Skin epidermis (tissue), 12 donors: ENCODE measurements around the gene ATP2C2.

Source experiments
- H3K27ac ChIP-seq, 21 experiments: fragments of 200-600 bp; sonication (generic) in 11 of 21; one replicate each; pipeline ENCODE4 v1.5.0; 2020; ENCODE audit warnings: mild to moderate bottlenecking in 3 of 21, inconsistent platforms in 2 of 21, moderate library complexity in 2 of 21
- H3K4me3 ChIP-seq, 7 experiments: fragments of 200-600 bp; sonication (generic) in 2 of 7; one replicate each; pipeline ENCODE4 v1.5.0; 2020; ENCODE audit warnings: inconsistent platforms in 2 of 7, mild to moderate bottlenecking in 2 of 7, moderate library complexity in 1 of 7

The ATP2C2 gene

DNA sequence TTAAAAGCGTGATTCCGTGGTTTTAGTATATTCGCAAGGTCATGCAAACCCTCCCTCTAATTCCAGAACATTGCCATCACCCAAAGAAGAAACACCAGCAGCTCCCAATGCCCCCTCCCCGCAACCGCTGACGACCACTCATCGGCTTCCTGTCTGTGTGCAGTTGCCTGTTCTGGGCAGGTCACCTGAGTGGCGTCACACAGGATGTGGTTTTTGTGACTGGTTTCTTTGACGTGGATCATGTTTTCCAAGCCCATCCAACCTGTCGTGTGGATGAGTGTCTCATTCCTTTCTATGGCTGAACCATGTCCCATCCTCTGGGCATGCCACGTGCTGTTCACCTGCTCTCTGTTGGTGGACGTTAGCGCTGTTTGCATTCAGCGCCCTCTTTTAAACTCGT, 8.2 kb upstream of the ATP2C2 start:
- H3K4me3 ChIP-seq = no peak overlapping the region
- no peak overlapping the region for H3K27ac ChIP-seq

- Histone ChIP-seq H3K4me3 (no peak overlapping the region), H3K27ac (peak overlapping the region in 1 of 21 experiments; percentile 19)
These were observed 7.6 kb upstream of the ATP2C2 start for GRCh38 chr16:84360748-84361147.

- Histone ChIP-seq H3K27ac (no peak overlapping the region), H3K4me3 (no peak overlapping the region)
These were observed 6.8 kb upstream of the ATP2C2 start for GRCh38 chr16:84361546-84361945.

- H3K4me3 ChIP-seq = no peak overlapping the region
- no peak overlapping the region for H3K27ac ChIP-seq
These were observed 5.8 kb upstream of the ATP2C2 start for GRCh38 chr16:84362471-84362941.

- H3K4me3 ChIP-seq = no peak overlapping the region
- H3K27ac ChIP-seq = no peak overlapping the region
These were observed 2.1 kb upstream of the ATP2C2 start for GRCh38 chr16:84366208-84366607.

DNA sequence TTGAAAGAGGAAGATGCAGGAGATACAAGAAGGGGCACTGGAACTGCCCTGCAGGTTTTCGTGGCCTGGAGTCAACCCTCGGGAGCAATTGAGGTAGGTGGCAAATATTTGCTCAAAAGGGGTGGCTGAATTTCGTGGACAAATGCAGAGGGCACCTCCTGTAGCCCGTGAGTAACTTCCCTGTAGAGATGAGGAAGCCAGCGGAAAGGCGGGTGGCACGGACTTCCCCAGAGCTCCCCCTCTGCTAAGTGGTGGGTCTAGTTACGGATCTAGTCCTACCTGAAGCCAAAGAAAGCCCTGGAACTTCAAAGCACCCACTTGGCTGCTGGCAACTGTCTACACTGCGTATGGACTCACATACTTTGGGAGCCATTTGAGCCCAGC, 1.0 kb upstream of the ATP2C2 start:
- H3K4me3 ChIP-seq = no peak overlapping the region
- H3K27ac ChIP-seq = no peak overlapping the region

DNA sequence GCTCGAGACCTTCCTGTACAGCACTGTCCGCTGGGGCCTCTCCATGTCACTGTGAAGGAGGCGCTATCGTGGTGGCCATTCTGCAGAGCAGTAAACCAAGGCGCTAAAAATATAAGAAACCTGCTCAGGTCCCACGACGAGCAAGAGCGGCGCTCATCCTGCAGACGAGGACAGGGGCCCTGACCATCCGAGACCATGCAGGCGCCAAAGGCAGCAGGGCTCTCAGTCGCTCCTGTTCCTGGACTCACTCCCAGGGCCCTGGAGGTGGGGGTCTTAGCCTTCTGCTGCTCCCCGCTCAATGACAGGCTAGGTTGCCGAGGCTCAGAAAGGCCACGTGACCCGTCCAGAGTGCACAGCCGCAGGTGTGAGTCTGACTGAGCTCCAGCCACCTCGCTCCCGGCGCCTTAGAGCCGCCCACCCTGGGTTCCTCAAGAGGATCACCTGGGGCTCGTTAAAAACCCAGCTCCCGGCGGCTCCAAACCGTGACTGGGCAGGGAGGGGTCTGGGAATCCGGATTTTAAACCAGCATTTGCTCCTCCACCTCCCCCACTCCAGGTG, 509 bp upstream of the ATP2C2 start:
- Histone ChIP-seq H3K4me3 (peak overlapping the region in 6 of 7 experiments; percentile 23 to 51 (median 38)), H3K27ac (peak overlapping the region in 4 of 21 experiments; percentile 1 to 70 (median 34))

DNA sequence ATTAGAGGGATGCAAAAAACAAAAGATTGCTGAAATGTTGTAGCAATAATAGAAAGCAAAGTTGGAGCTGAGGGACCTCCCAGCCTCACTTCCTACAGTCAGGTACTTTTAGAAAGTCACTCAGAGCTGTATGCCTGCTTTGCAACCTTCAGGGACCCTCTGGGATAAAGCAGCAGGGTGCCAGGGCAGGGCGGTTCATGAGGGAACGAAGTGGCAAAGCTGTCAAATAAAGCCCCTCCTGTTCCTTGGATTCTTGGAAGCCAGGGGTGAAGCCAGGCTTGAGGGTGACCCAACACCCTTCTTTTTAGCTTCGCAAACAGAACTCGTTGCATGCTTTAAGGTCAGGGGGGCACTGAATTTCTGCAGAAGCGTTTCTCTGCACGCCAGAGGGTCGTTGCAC, 767 bp downstream of the ATP2C2 start:
- Histone ChIP-seq H3K27ac (peak overlapping the region in 1 of 21 experiments; percentile 61), H3K4me3 (peak overlapping the region in 5 of 7 experiments; percentile 26 to 51 (median 38))

GRCh38 chr16:84369938-84370627, 1.7 kb downstream of the ATP2C2 start:
- Histone ChIP-seq H3K27ac (peak overlapping the region in 1 of 21 experiments; percentile 42), H3K4me3 (no peak overlapping the region)

DNA sequence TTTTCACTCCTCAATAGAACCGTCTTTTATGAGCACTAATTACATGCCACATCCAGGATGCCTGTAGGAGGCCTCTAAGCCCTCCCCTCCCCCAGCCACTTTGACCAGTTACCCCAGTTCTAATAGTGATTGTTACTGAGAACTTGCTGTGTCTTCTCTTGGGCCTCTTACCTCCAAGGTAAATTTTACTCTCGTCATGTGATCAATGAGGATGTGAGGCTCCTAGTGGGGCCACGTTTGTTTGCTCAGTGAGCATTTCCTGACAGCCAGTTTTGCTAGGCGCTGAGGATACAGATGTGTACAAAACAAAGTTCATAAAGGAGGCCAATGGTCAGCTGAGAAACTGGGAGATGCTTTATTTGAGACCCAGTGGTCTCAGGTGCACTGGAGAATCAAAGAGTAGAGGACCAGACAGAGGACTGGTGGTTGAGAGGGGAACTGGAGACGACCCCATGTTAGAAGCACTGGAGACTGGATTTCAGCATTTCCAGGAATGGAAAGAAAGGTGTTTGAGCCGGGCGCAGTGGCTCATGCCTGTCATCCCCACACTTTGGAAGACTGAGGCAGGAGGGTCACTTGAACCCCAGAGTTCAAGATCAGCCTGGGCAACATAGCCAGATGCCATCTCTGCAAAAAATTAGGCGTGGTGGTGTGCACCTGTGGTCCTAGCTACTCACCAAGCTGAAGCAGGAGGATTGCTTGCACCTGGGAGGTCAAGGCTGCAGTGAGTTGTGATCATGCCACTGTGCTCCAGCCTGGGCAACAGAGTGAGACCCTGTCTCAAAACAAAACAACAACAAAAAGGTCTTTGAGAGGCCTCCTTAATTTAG, 2.6 kb downstream of the ATP2C2 start:
- Histone ChIP-seq H3K4me3 (no peak overlapping the region), H3K27ac (peak overlapping the region in 1 of 21 experiments; percentile 42)

- Histone ChIP-seq H3K4me3 (no peak overlapping the region), H3K27ac (no peak overlapping the region)
These were observed 3.2 kb downstream of the ATP2C2 start for GRCh38 chr16:84371553-84371865.

DNA sequence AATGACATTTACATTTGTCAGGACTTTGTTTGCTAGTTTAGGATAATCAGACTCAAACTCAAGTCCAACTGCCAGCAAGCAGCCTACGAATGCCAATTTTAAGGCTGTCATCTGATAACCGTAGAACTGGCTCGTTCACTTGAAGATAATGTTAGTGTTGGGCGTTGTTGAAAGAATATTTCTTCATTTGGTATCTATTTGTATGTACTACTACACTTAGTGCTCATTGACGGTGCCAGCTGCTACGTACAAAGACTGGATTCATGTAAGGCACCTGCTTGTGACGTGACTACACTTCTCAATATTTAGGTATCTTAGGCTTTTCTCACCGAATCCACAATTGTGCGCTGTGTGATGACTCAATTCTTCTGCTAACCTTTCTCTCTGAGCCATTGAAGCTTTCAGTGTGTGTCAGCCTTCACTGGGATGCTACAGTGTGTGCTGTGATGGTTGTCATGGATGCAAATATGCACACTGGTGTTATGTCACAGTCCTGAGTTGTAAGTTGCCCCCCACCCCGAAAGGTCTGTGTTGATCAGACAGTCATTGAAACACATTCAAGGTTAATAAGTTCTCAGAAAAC, 5.7 kb downstream of the ATP2C2 start:
- Histone ChIP-seq H3K27ac (peak overlapping the region in 2 of 21 experiments; percentile 27 to 43), H3K4me3 (no peak overlapping the region)

GRCh38 chr16:84378099-84378498, 9.8 kb downstream of the ATP2C2 start:
- H3K27ac ChIP-seq = peak overlapping the region in 1 of 21 experiments; percentile 37

GRCh38 chr16:84378567-84378966, 10.2 kb downstream of the ATP2C2 start:
- no peak overlapping the region for H3K4me3 ChIP-seq

More at GRCh38 chr16:84378099-84378498, 9.8 kb downstream of the ATP2C2 start:
- no peak overlapping the region for H3K4me3 ChIP-seq

DNA sequence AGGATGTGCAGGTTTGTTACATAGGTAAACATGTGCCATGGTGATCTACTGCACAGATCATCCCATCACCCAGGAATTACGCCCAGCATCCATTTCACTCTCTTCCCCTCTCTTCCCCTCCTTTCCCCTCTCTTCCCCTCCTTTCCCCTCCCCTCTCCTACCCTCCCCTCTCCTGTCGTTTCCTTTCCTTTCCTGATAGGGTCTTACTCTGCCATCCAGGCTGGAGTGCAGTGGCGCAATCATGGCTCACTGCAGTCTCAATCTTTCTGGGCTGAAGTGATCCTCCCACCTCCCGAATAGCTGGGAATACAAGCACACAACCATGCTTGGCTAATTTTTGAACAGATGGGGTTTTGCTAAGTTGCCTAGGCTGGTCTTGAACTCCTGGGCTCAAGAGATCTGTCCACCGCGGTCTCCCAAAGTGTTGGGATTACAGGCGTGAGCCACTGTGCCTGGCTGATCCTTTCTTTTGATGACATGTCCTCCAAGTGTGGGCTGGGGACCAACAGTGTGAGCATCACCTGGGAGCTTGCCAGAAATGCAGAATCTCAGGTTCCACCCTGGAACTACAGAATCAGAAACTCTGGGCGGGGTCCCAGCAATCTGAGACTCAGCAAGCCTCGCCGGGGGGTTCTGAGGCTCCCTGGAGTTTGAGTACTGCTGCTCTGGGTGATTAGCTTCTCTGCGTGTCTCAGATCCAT, 10.8 kb downstream of the ATP2C2 start:
- Histone ChIP-seq H3K27ac (peak overlapping the region in 1 of 21 experiments; percentile 37), H3K4me3 (no peak overlapping the region)

More at GRCh38 chr16:84378567-84378966, 10.2 kb downstream of the ATP2C2 start:
- peak overlapping the region in 1 of 21 experiments; percentile 37 for H3K27ac ChIP-seq

GRCh38 chr16:84379709-84380362, 11.5 kb downstream of the ATP2C2 start:
- Histone ChIP-seq H3K27ac (no peak overlapping the region), H3K4me3 (no peak overlapping the region)

DNA sequence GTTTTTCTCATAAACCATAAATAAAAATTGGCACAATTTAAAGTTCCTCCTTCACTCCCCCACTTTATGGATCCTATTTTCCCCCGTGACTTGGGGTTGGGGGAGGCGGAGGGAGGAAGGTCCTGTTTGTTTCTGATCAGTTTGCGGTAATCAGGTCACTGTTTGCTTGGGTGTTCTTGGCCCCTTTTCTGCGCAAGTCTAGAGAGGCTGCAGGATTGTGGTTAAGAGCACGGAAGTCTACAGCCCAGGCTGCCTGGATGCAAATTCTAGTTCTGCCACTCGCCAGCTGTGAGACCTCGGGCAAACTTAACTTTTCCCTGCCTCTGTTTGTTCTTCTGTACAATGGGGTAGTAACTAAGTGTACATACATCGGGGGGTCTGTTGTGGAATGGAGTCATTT, 12.1 kb downstream of the ATP2C2 start:
- H3K27ac ChIP-seq = no peak overlapping the region
- no peak overlapping the region for H3K4me3 ChIP-seq

- H3K27ac ChIP-seq = no peak overlapping the region
- H3K4me3 ChIP-seq = no peak overlapping the region
These were observed 14.1 kb downstream of the ATP2C2 start for GRCh38 chr16:84382396-84382795.

DNA sequence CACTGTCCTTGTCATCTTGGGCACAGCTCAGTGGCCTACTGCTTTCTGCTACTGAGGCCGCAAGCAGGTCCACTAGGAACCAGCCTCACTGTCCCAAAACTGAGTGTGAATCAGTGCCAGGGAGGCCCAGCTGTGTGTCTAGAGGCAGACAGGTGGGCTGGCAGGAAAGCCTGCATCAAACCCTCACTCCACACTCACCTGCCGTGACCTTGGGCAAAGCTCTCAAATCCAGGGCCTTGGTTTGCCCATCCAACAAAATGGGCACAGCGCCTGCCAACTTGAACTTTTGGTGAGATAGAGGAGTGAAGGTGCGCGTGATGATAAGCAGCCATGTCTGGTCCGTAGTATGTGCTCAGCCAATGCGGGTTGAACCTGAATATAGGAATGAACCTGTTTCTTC, 14.8 kb downstream of the ATP2C2 start:
- Histone ChIP-seq H3K27ac (no peak overlapping the region), H3K4me3 (no peak overlapping the region)
